Stimulated activated CD4-positive, alpha-beta T cell treated with anti-CD3 and anti-CD28 coated beads, Interleukin-4, amount 100 ng/mL, for 1 hour (primary cell): Measurements from ENCODE around the gene XYLT1.

Experiments used
- DNase-seq: peaks from one replicate; pipeline ENCODE4 v3.0.0-alpha.2; 2020

XYLT1 gene

DNA sequence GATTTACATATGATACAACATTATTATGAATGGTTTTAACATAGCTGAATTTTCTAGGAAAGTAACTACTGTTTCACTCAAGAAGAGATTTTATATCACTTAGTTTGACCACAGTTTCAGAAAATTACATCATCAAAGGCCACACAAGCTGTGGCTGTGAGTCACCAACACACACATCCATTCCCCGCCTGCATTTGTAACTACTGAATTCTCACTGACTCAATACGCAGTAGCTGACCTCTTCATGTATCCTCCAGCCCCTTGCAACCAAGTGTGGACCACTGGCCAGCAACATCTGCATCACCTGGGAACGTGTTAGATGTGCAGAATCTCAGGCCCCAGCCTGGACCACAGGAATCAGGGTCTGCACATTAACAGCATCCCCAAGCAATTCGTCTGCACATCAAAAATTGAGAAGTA, 197.6 kb downstream of the XYLT1 start:
- DNase-seq, result peak; percentile 6

DNA sequence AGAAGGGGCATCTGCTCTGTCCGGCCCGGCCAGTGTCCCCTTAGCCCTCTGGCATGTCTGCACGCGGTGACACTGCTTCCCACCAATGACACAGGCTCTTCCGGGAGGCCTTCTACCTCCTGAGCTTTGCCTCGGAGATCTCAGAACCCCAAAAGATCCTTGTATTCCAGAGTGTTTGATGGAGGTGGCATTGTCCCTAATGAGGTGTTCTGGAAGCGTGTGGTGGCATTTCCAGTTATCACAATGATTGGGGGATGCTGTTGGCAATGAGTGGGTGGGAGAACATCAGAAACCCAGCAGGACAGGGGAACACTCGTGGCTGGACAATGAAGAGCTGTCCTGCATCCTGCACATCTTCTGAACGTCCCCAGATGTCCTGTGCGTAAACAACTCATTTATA, 198.0 kb downstream of the XYLT1 start:
- no peak for DNase-seq

DNA sequence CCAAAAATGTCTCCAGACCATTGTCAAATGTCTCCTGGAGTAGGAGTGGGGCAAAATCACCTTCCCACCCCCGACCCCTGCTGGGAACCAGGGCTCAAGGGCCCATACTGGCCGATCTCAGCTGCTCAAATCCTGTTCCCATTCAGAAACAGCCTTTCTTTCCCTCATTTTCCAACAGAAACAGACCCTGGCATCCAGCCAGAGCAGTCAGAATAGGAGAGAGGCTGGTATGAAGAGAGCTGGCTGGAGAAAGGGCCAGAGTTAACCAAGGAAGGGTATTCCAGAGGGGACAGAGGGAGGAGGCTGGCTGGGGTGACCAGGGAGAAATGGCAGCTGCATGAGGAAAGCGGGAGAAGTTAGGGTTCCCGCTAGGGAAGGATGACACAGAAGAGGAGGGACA, 199.1 kb downstream of the XYLT1 start:
- no peak for DNase-seq

DNA sequence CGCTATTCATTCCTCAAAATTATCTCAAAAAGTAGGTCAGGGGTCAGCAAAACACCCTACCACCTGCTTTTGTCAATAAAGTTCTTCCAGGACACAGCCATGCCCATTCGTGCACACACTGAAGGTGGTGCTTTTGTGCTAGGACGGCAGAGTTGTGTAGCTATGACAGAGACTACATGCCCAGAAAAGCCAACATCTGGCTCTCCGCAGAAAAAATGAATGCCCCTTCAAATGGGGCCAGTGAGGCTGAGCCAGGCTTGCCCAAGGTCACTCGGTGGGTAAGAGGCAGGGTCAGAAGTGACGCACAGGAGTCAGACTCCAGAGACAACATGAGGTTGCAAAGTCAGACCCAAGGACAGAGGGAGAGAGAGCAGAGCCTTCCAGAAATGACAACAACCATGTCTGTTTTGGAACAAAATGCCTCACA, 200.1 kb downstream of the XYLT1 start:
- DNase-seq, result no peak

DNA sequence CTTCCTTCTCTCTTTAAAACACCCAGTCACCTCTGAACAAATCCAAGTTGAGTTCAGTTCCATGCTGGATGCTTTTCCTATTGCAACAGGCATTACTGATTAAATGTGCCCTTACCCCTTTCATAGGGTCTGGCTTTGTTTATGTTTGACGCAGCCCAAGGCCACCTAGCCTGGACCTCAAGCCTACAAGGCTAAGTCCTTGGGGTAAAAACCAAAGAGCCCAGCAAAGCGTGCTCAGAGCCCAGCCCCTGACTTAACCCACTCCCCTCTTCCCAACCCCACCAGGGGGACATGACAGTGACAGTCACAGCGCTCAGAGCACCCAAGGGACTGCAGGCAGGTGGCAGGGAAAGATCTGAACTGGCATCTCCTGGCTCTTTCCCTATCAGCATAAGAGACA, 200.6 kb downstream of the XYLT1 start:
- DNase-seq, result no peak

DNA sequence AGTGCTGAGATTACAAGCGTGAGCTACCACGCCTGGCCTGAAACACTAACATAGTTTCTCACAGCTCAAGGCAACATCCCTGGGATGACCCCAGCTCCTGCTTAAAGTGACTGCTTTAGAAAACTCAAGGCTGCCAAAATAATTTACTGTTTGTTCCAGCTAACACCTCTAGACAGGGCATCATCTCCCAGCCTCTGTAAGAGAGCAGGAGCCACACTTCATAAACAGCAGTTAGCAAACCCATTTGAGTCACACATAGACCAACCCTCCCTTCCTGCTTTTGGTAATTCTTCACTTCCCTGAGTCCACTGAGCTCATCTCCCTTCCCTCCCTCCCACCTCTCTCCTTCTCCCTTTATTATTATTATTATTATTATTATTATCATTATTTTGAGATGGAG, 201.3 kb downstream of the XYLT1 start:
- no peak for DNase-seq

DNA sequence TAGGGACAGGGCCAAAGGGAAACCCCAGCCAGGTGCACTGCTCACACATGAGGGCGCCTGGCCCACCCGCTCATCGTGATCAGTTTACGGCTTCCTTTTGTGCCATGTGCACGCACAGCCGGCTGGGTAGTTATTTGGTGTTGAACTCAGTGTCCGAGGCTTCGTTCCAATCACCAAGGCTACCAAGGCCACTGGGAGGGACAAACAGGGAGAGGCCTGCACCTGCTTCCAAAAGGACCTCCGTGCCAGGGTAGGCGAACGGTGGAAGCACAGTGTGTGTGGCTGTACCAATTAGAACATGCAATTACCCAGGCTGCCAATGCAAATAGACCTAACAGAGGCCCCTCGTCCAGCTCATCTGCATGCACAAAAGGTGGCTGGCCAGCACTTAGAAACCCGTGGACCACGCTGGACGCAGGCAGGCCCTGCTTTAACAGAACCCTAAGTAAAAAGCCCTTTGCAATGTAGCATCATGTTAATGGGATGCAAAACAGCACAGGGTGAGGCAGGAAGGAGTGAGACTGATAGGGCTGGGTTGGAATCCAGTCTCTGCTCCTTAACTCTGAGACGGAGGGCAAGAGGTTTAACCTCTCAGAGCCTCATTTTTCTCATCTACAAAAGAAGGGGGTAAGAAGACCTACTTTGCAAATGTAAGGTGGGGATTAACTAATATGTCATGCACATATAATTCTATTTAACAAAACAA, 204.0 kb downstream of the XYLT1 start:
- no peak for DNase-seq

DNA sequence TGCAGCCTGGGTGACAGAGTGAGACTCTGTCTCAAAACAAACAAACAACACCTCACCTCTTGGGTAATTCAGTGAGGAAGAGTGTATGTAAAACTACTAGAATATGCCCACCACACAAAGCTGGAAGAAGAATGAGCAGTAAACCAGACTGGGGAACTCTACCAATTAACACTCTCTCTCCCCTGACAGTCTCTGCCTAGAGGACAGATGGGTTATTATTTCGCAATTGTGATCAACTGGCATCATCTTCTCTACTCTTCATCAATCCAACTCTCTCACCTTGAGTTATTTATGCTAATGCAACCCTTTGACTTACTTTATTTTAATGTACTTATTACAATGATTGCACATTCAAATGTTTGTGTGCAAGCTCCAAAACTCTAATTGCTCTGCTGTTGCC, 205.6 kb downstream of the XYLT1 start:
- DNase-seq, result no peak

DNA sequence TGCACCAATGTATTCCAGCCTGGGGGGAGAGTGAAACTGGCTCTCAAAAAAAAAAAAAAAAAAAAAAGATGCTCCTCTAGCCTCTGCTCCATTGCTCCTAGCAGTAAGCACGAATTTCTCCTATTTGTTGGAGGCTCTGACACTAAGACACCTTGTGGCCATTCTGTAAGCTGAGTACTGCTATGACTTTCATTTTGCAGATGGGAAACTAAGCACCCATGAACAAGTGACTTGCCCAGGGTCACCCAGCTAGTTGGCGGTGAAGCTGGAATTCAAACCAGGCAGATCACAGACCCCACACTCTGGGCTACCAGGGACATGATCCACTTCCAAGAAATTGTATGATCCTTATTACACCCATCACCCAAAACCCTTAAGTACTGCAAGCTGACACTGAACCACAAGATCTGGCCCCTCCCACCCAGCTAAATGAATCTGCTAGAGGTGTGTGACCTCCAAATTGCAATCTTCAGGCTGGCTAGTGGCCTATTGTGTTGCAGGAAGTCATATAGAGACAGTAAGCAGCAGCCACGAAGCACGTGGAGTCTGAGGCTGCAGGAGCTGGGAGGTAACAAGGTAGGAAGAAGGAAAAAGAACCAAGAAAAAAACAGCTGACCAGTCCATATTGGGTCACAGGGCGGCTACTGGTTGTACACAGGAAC, 209.4 kb downstream of the XYLT1 start:
- no peak for DNase-seq

DNA sequence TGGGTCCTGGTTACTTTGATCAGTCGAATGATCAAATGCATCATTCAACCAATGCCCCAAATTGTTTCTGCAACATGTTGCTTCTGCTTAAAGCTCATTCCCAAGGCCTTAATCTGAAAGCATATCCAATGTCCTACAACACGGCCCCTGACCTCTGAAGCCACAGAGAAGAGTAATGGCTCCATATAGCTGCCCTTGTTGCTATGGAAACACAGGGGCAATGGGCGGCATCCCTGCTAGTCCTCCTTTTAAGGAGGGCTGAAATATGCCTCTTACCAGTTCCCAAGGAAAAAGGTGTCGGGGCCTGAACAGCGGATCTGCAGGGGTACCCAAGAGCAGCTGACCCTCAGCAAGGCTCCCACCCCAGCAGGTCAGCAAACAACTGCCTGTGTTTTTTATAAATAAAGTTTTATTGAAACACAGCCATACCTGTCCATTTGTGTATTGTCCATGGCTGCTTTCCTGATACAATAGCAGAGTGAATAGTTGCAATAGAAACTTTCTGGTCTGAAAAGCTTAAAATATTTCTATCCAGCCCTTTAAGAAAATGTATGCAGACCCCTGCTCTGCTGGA, 210.4 kb downstream of the XYLT1 start:
- no peak for DNase-seq

DNA sequence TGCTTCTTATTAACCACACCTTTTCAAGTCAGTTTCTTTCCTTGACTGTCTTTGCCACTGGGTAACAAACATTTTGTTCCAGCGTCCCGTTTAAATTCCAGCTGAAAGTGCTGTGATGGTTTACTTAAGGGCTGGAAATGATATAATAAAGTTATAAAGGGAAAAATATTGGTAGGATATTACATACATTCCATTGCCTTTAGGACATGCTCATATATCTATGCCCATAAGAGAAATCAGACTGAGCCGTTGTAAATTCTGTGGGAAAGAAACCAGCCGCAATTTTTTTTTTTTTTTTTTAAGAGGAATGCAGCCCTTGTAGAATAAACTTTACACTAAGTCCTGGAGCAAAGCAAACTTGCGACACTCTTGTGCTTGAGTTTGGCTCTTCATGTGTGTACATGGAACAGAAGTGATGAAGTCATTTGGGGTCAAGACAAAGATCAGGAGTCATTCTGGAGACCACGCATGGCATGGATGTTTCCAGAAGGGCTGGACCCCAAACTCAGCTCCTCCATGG, 210.9 kb downstream of the XYLT1 start:
- no peak for DNase-seq

DNA sequence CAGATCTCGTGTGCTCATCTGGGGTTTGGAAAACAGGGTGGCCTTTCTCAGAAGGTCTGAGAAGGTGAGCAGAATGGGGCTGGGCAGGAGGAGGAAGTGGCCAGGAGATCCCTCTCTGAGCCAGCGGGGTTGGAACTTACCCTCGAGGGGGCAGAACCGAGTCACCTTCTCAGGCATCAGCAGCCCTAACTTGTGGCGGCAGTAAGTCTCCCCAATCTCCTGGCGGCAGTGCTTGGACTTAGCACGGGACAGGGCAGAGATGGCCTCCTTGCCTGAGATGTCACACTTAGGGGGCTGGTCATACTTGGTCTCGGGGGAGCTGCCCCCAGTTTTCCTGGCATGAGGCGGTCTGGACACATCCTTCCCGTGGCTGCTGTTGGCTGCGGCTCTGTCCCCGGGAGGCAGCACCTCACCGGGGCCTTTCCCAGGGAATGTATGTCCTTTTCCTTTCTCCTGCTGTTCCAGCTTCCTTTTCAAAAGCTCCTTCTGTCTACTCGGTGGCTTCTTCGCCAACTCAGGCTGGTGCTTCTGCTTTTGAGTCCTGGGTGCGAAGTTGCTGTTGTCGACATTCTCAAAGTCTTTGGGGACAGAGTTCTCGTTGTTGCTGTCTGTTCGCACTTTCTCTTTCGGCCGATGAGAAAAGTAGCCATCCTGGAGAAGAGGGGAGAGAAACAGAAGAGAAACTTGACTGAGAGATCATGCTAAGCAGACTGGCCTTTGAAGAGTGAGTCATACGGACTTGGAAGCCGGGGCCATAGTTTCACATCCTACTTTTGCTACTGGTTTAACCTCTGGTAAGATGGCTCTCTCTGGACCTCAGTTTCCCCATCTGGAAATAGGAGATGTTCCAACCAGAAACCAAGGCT, 211.7 kb downstream of the XYLT1 start:
- no peak for DNase-seq

DNA sequence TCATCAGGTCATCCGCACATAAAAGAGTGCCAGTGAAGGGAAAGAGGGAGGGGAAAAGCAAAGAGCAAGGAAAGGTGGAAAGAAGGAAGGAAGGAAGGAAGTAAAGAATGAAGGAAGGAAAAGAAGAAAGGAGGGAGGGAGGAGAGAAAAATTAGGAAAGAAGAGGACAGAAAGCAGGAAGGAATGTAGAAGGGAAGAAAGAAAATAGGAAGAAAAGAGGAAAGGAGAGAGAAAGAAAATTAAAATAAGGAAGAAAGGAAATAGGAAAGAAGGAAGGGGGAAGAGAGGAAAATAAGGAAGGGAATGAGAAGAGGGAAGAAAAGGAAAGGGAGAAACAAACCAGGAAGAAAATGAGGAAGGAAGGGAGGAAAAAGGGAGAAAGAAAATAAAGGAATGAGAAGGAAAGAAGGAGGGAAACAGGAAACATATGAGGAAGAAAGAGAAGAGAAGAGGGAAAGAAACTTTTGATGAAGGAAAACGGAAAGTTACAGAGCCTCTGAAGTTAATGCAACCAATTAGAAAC, 212.6 kb downstream of the XYLT1 start:
- no peak for DNase-seq

DNA sequence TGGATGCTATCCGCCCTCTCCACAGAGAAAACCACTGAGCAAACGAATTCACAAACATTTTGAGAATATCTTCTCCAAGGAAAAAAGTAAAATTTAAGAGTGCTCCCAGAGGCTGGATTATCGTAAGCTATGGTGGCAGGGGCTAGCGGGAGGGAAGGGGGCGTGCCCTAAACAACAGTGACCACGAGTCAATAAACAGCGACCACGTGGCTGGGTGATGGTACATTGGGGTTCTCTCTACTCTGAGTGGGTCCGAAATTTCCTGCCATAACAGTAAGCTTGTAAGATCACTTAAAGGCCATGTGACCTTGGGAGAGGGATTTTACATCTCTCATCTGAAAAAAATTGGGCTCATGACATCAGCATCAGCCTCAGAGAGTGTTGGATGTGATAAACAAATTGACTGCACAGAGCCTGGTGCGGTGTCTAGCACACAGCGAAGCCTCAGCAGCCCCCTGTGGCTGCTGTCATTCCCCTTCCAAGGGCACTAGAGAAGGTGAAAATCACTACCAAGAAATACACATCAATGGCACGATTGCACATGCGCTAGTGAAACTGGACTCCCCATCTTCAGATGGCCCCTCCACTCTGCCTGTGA, 213.2 kb downstream of the XYLT1 start:
- no peak for DNase-seq

DNA sequence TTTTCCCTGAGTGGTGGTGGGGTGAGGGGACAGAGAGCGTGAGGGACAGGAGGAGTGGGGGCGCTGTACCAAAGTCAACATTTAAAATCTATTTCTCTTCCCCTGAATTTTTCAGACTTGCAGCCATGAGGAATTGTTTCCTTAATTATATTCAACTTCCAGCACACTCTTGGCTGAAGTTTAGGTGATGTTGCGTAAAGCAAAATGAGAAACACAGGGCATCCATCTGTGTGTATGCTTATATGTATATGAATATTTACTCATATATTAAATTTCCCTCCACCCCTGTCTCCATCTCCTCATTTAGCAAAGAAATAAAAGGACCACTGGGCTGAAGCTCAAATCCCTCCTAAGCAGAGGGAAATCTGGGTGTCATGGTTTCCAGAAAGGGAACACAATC, 218.1 kb downstream of the XYLT1 start:
- no peak for DNase-seq

DNA sequence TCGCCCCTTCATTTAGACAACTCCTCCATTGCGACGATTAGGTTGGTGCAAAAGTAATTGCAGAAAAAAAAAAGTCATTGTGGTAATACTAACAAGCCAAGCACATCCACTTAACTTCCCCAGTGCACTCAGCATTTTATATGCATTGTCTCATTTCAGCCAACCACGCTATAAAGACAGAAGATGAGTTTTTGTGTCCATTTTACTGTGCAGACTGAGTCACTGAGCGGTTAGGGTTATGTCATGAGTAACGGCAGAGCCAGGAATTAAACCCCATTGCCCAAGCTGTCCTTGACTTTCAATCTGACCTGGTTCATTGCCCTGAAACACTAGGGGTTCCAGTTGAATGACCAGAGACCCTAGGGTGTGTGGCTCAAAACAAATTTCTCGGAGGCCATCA, 218.7 kb downstream of the XYLT1 start:
- no peak for DNase-seq

DNA sequence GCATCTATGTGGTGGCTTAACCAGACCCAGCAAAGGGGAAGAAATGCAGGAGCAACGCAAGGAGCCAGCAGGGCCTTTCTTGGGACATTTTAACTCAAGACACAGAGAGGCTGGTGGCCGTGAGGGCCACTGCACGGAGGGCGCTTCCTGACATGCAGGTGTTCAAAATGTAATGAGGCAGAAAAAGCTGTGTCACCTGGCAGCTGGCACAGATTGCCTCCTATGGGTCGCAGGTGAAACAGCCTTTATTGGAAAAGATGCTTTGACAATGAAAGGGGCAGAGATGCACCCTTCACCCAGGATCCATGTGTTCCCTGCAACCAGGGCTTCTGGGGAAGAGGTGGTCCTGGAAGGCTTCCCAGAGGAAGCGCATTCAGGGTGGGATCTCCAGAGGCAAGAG, 219.3 kb downstream of the XYLT1 start:
- no peak for DNase-seq

DNA sequence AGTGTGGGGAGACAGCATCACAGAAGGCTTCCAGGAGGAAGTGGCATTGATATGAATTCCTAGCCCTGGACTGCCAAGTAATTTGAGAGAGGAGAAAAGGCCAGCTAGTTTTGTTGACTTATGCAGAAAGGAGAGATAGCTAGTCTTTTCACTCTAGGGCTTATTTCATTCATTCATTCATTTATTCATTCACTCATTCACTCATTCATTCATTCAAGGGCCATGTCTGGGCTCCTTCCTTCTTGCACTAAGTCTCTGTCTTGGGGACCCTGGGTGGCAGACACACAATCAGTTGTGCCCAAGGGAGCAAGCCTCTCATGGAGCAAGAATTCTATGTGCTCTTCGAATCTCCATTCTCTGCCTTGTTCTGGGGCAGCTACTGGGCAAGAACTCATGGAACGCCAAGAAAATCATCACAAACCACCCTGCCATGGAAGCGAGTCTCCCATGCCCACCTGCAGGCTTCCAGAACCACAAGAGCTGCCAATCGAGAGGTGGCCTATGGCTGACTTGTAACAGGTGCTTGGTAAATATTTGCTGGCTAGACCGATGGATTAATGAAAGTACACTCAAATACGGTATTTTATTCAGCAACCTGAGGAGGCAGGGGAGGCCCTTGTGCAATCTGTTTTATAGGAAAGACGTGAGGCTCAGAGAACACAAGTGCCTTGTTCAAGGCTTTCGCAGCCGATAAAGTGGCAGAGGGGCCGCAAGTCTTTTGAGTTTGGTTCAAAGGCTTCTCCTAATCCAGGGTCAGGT, 223.6 kb downstream of the XYLT1 start:
- no peak for DNase-seq

DNA sequence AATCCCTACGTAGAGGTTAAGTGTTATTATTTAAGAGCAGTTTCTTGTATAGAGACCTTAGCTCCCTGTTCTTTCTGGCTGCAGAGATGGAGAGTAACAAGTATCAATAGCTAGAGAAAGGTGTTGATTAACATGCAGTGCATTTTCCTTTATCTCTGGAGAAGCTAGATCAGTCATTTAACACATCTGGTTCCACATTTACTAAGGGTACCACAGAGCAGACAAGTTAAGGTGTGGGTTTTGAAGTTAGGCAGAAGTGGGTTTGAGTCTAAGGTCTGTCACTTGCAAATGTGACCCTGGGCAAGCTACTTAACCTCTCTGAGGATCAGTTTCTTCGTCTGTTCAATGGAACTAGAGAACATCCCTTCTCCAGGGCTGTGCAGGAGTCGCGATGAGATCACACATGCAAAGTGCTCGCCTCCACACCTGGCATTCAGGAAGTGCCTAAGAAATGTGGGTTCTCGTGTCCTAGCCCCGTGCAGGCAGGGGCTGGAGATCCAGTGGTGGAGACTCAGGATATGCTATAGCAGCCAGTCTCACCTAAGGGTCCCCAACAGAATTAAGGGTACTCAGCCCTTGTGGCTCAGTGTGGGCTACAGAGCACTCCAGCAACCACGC, 224.4 kb downstream of the XYLT1 start:
- DNase-seq, result no peak

DNA sequence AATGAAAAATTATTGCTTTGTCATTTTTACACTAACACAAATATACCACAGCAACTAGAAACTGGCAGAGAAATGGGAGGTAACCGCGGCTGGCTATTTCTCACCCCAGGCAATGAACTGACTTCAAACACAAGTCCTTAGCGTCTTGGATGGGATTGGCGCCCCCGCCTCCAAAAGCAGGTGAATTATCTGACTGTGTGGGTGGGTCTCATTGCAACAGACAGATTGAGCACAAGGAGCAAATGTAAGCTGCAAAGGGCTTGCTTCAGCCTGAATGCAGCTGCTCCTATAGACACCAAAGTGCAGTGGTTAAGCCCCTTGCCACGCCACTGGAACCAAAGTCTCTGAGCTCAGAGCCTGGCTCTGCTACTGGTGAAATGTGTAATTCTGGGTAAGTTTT, 225.0 kb downstream of the XYLT1 start:
- no peak for DNase-seq

DNA sequence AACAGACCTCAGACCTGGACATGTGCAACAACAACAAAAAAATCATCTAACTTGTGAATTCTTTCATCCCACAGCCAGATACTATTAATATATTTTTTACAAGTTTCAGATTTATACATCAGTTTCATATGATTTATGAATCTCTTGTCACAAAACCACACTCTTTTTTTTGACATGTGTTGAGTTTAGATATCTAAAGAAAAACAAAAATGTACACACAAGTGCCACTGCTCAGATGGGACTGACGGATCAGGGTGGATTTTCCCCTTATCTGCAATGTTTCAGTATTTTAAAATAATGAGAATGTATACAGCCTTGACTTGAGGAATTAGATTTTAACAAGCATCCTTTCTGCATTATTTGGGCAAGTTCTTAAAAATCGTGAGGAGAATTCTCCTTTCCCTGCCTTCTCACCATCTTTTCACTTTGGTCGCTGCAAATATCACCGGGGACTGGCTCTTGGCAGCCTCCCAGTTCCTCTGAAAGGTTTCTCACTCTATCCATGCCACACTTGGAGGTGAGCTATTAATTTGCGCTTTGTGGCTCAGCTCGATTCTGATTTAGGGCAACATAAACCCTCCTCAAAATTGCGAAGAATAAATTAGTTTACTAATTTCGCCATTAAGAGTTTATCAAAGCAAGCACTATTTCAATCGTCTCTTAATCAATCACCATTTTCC, 225.7 kb downstream of the XYLT1 start:
- no peak for DNase-seq
